IMR-90 (cell line): ENCODE results near the gene THADA. TPM values are rescaled to one million over a fixed set of nuclear protein-coding genes. Genes with fewer than 3 reads are reported as not detected.

ENCODE experiments used
- ATAC-seq: fragments of 200-7000 bp; cut with Tn5 transposase; 2 replicates; pipeline ENCODE4 v1.9.1; 2020; ENCODE audit warnings: low read depth, mild to moderate bottlenecking, moderate library complexity
- BruUV-seq: library from RNA; stranded (reverse); fragments of 400-500 nt; replicated peaks from 2 replicates; lab custom pipeline; 2021; lab: Mats Ljungman, UMichigan
- CTCF ChIA-PET: fragments of 300-600 bp; formaldehyde crosslinking; extraction: SDS; loops from one replicate; lab custom pipeline; 2021; ENCODE audit warnings: antibody characterized with exemption; lab: Yijun Ruan, JAX
- POLR2A ChIA-PET: fragments of 300-600 bp; sonication (Branson Sonifier 250); formaldehyde crosslinking; loops from one replicate; lab custom pipeline; 2022; ENCODE audit warnings: antibody characterized with exemption; ENCODE audit not compliant: unreplicated experiment; lab: Charles Lee
- DNase-seq: peaks from one replicate; pipeline ENCODE4 v3.0.0; 2013
- H2AFZ ChIP-seq: replicated peaks from 2 replicates; pipeline ENCODE3; 2013; ENCODE audit warnings: low read length, mild to moderate bottlenecking; ENCODE audit not compliant: poor library complexity
- H2AK5ac ChIP-seq: 2 replicates; pipeline ENCODE4 v1.6.1; 2013; ENCODE audit warnings: low read depth, low read length, inconsistent platforms
- H2AK9ac ChIP-seq: replicated peaks from 2 replicates; pipeline ENCODE3; 2013; ENCODE audit warnings: mild to moderate bottlenecking, low read depth, low read length, moderate library complexity; ENCODE audit not compliant: poor library complexity
- H2BK120ac ChIP-seq: 2 replicates; pipeline ENCODE4 v1.6.1; 2013; ENCODE audit warnings: low read depth, low read length, inconsistent platforms
- H2BK15ac ChIP-seq: 3 replicates; pipeline ENCODE4 v1.6.1; 2013; ENCODE audit warnings: low read depth, low read length, inconsistent platforms
- H2BK20ac ChIP-seq: 2 replicates; pipeline ENCODE4 v1.6.1; 2013; ENCODE audit warnings: low read depth, mild to moderate bottlenecking, inconsistent platforms, low read length, moderate library complexity
- H2BK5ac ChIP-seq: 2 replicates; pipeline ENCODE4 v1.6.1; 2013; ENCODE audit warnings: mild to moderate bottlenecking, low read depth, low read length, inconsistent platforms; ENCODE audit not compliant: poor library complexity, severe bottlenecking
- H3K14ac ChIP-seq: replicated peaks from 2 replicates; pipeline ENCODE4 v1.6.1; 2013; ENCODE audit warnings: low read depth, low read length, inconsistent platforms
- H3K18ac ChIP-seq: 2 replicates; pipeline ENCODE4 v1.6.1; 2013; ENCODE audit warnings: low read depth, low read length, control low read depth
- H3K23ac ChIP-seq: 2 replicates; pipeline ENCODE4 v1.6.1; 2013; ENCODE audit warnings: low read depth, low read length, inconsistent platforms
- H3K27ac ChIP-seq: 2 replicates; pipeline ENCODE4 v1.5.1; 2013; ENCODE audit warnings: mild to moderate bottlenecking, control low read depth, low read length; ENCODE audit not compliant: insufficient read depth
- H3K27me3 ChIP-seq: 2 replicates; pipeline ENCODE4 v1.6.1; 2013; ENCODE audit warnings: low read length; ENCODE audit not compliant: control insufficient read depth, insufficient read depth
- H3K36me3 ChIP-seq: 2 replicates; pipeline ENCODE4 v1.6.1; 2013; ENCODE audit warnings: low read length, mixed read lengths; ENCODE audit not compliant: control insufficient read depth, insufficient read depth
- H3K4ac ChIP-seq: 2 replicates; pipeline ENCODE4 v1.6.1; 2013; ENCODE audit warnings: low read depth, low read length, inconsistent platforms
- H3K4me1 ChIP-seq: 2 replicates; pipeline ENCODE4 v1.6.1; 2013; ENCODE audit warnings: low read length, mixed read lengths; ENCODE audit not compliant: control insufficient read depth, insufficient read depth
- H3K4me2 ChIP-seq: 2 replicates; pipeline ENCODE4 v1.6.1; 2013; ENCODE audit warnings: low read depth, mild to moderate bottlenecking, control low read depth, low read length, moderate library complexity
- H3K4me3 ChIP-seq: 2 replicates; pipeline ENCODE4 v1.5.1; 2013; ENCODE audit warnings: low read depth, mild to moderate bottlenecking, control low read depth, low read length, moderate library complexity; ENCODE audit not compliant: insufficient read depth
- H3K56ac ChIP-seq: 2 replicates; pipeline ENCODE4 v1.6.1; 2013; ENCODE audit warnings: low read length, inconsistent platforms; ENCODE audit not compliant: insufficient read depth; ENCODE audit errors: extremely low read depth
- H3K79me1 ChIP-seq, 2 experiments: 2 replicates each; pipeline ENCODE4 v1.6.1; 2013; ENCODE audit warnings: low read length in 2 of 2, inconsistent platforms in 1 of 2, low read depth in 1 of 2
- H3K9ac ChIP-seq: 2 replicates; pipeline ENCODE4 v1.6.1; 2013; ENCODE audit warnings: low read depth, low read length, control low read depth
- H3K9me1 ChIP-seq: 2 replicates; pipeline ENCODE4 v1.6.1; 2013; ENCODE audit warnings: low read length, inconsistent platforms; ENCODE audit not compliant: insufficient read depth
- H3K9me3 ChIP-seq: 2 replicates; pipeline ENCODE4 v1.6.1; 2013; ENCODE audit warnings: low read length; ENCODE audit not compliant: control insufficient read depth, insufficient read depth
- H4K20me1 ChIP-seq: 2 replicates; pipeline ENCODE4 v1.6.1; 2013; ENCODE audit warnings: low read length, inconsistent platforms; ENCODE audit not compliant: insufficient read depth
- H4K5ac ChIP-seq: 2 replicates; pipeline ENCODE4 v1.6.1; 2013; ENCODE audit warnings: mild to moderate bottlenecking, low read depth, low read length, control low read depth
- H4K8ac ChIP-seq, 2 experiments: 2 replicates each; pipeline ENCODE4 v1.6.1; 2013; ENCODE audit warnings: low read depth in 2 of 2, low read length in 2 of 2, control low read depth in 1 of 2, inconsistent platforms in 1 of 2
- H4K91ac ChIP-seq: 2 replicates; pipeline ENCODE4 v1.6.1; 2013; ENCODE audit warnings: low read depth, low read length, inconsistent platforms; ENCODE audit not compliant: insufficient read depth
- BHLHE40 ChIP-seq: fragments of 150-350 bp; IDR thresholded peaks from 2 replicates; pipeline ENCODE4 v1.6.1; 2016; ENCODE audit warnings: mild to moderate bottlenecking, low read depth, low read length
- CEBPB ChIP-seq: IDR thresholded peaks from 2 replicates; pipeline ENCODE4 v1.6.1; 2012; ENCODE audit warnings: low read depth, low read length, improper control_type of control experiment
- CTCF ChIP-seq: conservative IDR thresholded peaks from 2 replicates; pipeline ENCODE4 v1.5.1; 2012; ENCODE audit warnings: mild to moderate bottlenecking, low read depth, low read length, improper control_type of control experiment
- ELK1 ChIP-seq: fragments of 150-350 bp; IDR thresholded peaks from 2 replicates; pipeline ENCODE4 v1.6.1; 2016; ENCODE audit warnings: low read depth, mild to moderate bottlenecking, low read length, moderate library complexity, borderline replicate concordance
- FOS ChIP-seq: fragments of 150-350 bp; IDR thresholded peaks from 2 replicates; pipeline ENCODE4 v1.6.1; 2016; ENCODE audit warnings: low read depth, low read length
- MAFK ChIP-seq: IDR thresholded peaks from 2 replicates; pipeline ENCODE4 v1.6.1; 2012; ENCODE audit warnings: low read depth, low read length, improper control_type of control experiment
- MAZ ChIP-seq: IDR thresholded peaks from 2 replicates; pipeline ENCODE4 v1.6.1; 2012; ENCODE audit warnings: low read depth, mild to moderate bottlenecking, low read length, improper control_type of control experiment, moderate library complexity, borderline replicate concordance
- NFE2L2 ChIP-seq: fragments of 150-350 bp; IDR thresholded peaks from 2 replicates; pipeline ENCODE4 v1.6.1; 2016; ENCODE audit warnings: low read depth, mild to moderate bottlenecking, low read length
- POLR2A ChIP-seq: IDR thresholded peaks from 2 replicates; pipeline ENCODE4 v1.6.1; 2012; ENCODE audit warnings: mild to moderate bottlenecking, low read depth, low read length
- RAD21 ChIP-seq: IDR thresholded peaks from 2 replicates; pipeline ENCODE4 v1.6.1; 2012; ENCODE audit warnings: low read length, improper control_type of control experiment
- RCOR1 ChIP-seq: IDR thresholded peaks from 2 replicates; pipeline ENCODE4 v1.6.1; 2012; ENCODE audit warnings: mild to moderate bottlenecking, low read length, improper control_type of control experiment; ENCODE audit not compliant: insufficient replicate concordance
- RFX5 ChIP-seq: IDR thresholded peaks from 2 replicates; pipeline ENCODE4 v1.8.0; 2012; ENCODE audit warnings: low read depth, mild to moderate bottlenecking, low read length, moderate library complexity
- SMC3 ChIP-seq: fragments of 150-350 bp; IDR thresholded peaks from 2 replicates; pipeline ENCODE4 v1.6.1; 2016; ENCODE audit warnings: low read depth, mild to moderate bottlenecking, antibody characterized with exemption, low read length, moderate library complexity
- USF2 ChIP-seq: fragments of 150-350 bp; IDR thresholded peaks from 2 replicates; pipeline ENCODE4 v1.6.1; 2017; ENCODE audit warnings: mild to moderate bottlenecking, antibody characterized with exemption, low read length, low read depth
- WGBS, 2 experiments: methylation state at CpG; one replicate each; pipeline versions ENCODE4 v1.1.5 to v1.1.7; 2013; ENCODE audit warnings: missing lambda C conversion rate in 2 of 2; ENCODE audit not compliant: insufficient read length in 1 of 2; ENCODE audit errors: extremely low coverage in 2 of 2; 5-methylcytosine and 5-hydroxymethylcytosine counted together
- dilution Hi-C: fragments of 300-500 bp; cut with HindIII; formaldehyde crosslinking; loops from one replicate; pipeline ENCODE4 v1.14.3; 2018; ENCODE audit warnings: low sequenced_read_pairs; ENCODE audit not compliant: unreplicated experiment
- in situ Hi-C: fragments of 300-500 bp; cut with MboI; formaldehyde crosslinking; loops from 3 replicates; pipeline ENCODE4 v1.14.3; 2019; ENCODE audit warnings: low sequenced_read_pairs, inconsistent platforms, mixed read lengths
- intact Hi-C: fragments of 100-400 bp; cut with micrococcal nuclease; formaldehyde crosslinking; loops from 2 replicates; pipeline ENCODE4 v1.10.0; 2022
- polyA plus RNA-seq, 3 experiments: library from polyadenylated mRNA; depleted of rRNA; stranded (reverse); fragments of >200 nt; gene quantifications; 2 replicates each; pipeline ENCODE4 v1.2.3, GENCODE V29; 2012; ENCODE audit warnings: low replicate concordance in 1 of 3
- total RNA-seq: library from RNA; depleted of rRNA; stranded (reverse); fragments of >200 nt; gene quantifications from 2 replicates; pipeline ENCODE4 v1.2.3, GENCODE V29; 2012

Gene THADA
- total and polyA plus RNA-seq, 2 of the 4 experiments (the other 2 are of a cell fraction) = 10.5 to 21.3 TPM

DNA sequence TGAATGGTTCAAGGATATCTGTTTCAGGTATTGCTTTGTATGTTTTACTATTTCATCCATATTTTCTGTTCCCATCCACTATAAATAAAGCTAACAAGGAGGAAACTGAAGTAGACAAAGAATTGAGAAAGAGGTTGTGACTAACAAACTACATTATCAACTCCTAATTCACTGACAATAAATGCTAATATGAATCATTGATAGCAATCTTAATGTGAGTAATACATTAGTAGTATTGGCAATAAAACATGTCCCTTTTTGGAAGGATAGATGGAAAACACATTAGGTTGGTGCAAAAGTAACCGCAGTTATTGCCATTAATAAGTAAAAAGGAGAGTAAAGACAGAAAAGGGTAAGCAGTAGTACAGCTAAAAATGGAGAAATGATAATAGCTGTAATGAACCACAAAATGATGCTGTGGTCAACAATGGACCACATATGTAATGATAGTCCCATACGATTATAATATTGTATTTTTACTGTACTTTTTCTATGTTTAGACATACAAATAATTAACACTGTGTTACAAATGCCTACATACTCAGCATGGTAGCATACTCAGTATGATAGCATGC, 104.7 kb downstream of the THADA start:
- Histone ChIP-seq H2AK9ac (no peak overlapping the region), H3K9ac (no peak overlapping the region), H4K8ac (no peak overlapping the region), H4K91ac (no peak overlapping the region), H3K9me3 (no peaks in the 10 kb centered on the region), H3K18ac (no peak overlapping the region), H3K79me1 (no peaks in the 10 kb centered on the region), H2AFZ (no peak overlapping the region), H2BK5ac (no peak overlapping the region), H3K23ac (no peak overlapping the region), H3K27ac (no peak overlapping the region), H3K56ac (no peak overlapping the region), H3K4me3 (no peak overlapping the region), H2BK20ac (no peak overlapping the region), H3K36me3 (no peaks in the 10 kb centered on the region), H4K20me1 (no peaks in the 10 kb centered on the region), H3K9me1 (peaks cover 3% of the 10 kb centered on the region; the same call in 1 of the 2 replicates), H4K5ac (no peak overlapping the region), H3K27me3 (no peaks in the 10 kb centered on the region), H2AK5ac (no peak overlapping the region), H3K4me1 (no peaks in the 10 kb centered on the region), H3K4ac (no peak overlapping the region), H3K14ac (no peak overlapping the region), H3K4me2 (no peak overlapping the region), H2BK15ac (no peak overlapping the region), H2BK120ac (no peak overlapping the region)
- POLR2A ChIA-PET = no interaction called here
- intact Hi-C loops (no loop called here), in situ Hi-C loops (no loop called here), dilution Hi-C loops (no loop called here)
- no TSS peak for BruUV-seq
- no peak for TF ChIP-seq SMC3
- TF ChIP-seq MAFK = no peak
- TF ChIP-seq RCOR1 = no peak
- no peak for TF ChIP-seq FOS
- no peak for TF ChIP-seq RAD21
- no peak for TF ChIP-seq MAZ
- no peak for TF ChIP-seq USF2
- no peak for TF ChIP-seq CTCF
- TF ChIP-seq POLR2A = no peak
- no peak for TF ChIP-seq CEBPB
- TF ChIP-seq ELK1 = no peak
- no peak for TF ChIP-seq BHLHE40
- TF ChIP-seq RFX5 = no peak
- no peak for TF ChIP-seq NFE2L2
- WGBS, 2 experiments = no CpG with 5 or more reads among the region's 2 CpGs
- DNase-seq (no peak), ATAC-seq (no peak)
- CTCF ChIA-PET = no interaction called here
